Measurements from ENCODE around the gene FYCO1.

Gene FYCO1

GRCh38 chr3:45940004-45940780 lies 55.4 kb downstream of the FYCO1 start:
- no peak for DNase-seq

GRCh38 chr3:45939341-45939771 lies 56.3 kb downstream of the FYCO1 start:
- DNase-seq, result no peak

- DNase-seq, result peak; percentile 56
Observed at GRCh38 chr3:45938864-45939263, 56.8 kb downstream of the FYCO1 start.

- no peak for DNase-seq
Observed at GRCh38 chr3:45938043-45938435, 57.6 kb downstream of the FYCO1 start.

- no peak for DNase-seq
Observed at GRCh38 chr3:45937206-45938042, 58.2 kb downstream of the FYCO1 start.

GRCh38 chr3:45936261-45936660 lies 59.4 kb downstream of the FYCO1 start:
- DNase-seq, result no peak

- DNase-seq, result no peak
Observed at GRCh38 chr3:45933591-45933990, 62.0 kb downstream of the FYCO1 start.

GRCh38 chr3:45932112-45932511 lies 63.5 kb downstream of the FYCO1 start:
- DNase-seq, result no peak

- DNase-seq, result no peak
Observed at GRCh38 chr3:45931496-45931895, 64.1 kb downstream of the FYCO1 start.

GRCh38 chr3:45929042-45929679 lies 66.5 kb downstream of the FYCO1 start:
- no peak for DNase-seq

GRCh38 chr3:45927881-45928280 lies 67.7 kb downstream of the FYCO1 start:
- DNase-seq, result no peak

GRCh38 chr3:45923755-45924154 lies 71.9 kb downstream of the FYCO1 start:
- no peak for DNase-seq

GRCh38 chr3:45922950-45923590 lies 72.6 kb downstream of the FYCO1 start:
- no peak for DNase-seq

GRCh38 chr3:45922039-45922326 lies 73.6 kb downstream of the FYCO1 start:
- DNase-seq, result no peak

GRCh38 chr3:45921158-45922038 lies 74.2 kb downstream of the FYCO1 start:
- no peak for DNase-seq

GRCh38 chr3:45917146-45917898 lies 78.3 kb downstream of the FYCO1 start:
- peak; percentile 72 for DNase-seq

GRCh38 chr3:45915518-45916231 lies 79.9 kb downstream of the FYCO1 start:
- no peak for DNase-seq

GRCh38 chr3:45915059-45915439 lies 80.6 kb downstream of the FYCO1 start:
- DNase-seq, result no peak

GRCh38 chr3:45914362-45915058 lies 81.1 kb downstream of the FYCO1 start:
- DNase-seq, result no peak

- no peak for DNase-seq
Observed at GRCh38 chr3:45912435-45912834, 83.2 kb downstream of the FYCO1 start.

Data from NCI-H345 (cell line).